ENCODE measurements around the gene DIDO1.
"Not testable (repeated sequence)": the region's sequence is repeated elsewhere in the genome, so short reads cannot be mapped to it uniquely, and the experiment has no call there.

DNA sequence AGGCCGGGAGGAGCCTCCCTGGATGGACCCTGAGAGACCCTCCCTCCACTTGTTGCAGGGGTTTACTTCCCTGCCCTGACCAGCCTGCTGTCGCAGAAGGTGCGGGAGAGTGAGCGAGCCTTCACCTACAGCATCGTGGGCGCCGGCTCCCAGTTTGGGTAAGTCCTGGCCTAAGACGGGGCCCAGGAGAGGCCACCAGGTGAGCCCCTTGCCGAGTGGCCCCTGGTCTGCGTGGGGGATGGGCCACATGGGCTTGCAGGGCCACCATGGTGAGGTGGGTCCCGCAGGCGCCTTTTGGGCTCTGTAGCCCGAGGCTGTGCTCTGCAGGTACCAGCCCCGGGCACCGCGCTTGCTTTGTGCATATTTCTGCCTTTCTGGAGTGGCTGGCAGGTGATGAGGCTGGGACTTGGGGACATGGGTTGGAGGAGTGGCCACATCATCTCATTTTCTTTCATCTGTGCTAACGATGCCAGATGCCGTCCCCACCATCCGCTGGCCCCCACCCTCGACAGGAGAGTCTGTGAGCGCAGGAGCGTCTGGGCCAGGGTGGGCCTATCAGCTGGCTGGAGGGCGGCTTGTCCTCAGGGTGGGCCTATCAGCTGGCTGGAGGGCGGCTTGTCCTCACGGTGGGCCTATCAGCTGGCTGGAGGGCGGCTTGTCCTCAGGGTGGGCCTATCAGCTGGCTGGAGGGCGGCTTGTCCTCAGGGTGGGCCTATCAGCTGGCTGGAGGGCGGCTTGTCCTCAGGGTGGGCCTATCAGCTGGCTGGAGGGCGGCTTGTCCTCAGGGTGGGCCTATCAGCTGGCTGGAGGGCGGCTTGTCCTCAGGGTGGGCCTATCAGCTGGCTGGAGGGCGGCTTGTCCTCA, 34.4 kb upstream of the DIDO1 start:
- TF ChIP-seq, protein P1, sequence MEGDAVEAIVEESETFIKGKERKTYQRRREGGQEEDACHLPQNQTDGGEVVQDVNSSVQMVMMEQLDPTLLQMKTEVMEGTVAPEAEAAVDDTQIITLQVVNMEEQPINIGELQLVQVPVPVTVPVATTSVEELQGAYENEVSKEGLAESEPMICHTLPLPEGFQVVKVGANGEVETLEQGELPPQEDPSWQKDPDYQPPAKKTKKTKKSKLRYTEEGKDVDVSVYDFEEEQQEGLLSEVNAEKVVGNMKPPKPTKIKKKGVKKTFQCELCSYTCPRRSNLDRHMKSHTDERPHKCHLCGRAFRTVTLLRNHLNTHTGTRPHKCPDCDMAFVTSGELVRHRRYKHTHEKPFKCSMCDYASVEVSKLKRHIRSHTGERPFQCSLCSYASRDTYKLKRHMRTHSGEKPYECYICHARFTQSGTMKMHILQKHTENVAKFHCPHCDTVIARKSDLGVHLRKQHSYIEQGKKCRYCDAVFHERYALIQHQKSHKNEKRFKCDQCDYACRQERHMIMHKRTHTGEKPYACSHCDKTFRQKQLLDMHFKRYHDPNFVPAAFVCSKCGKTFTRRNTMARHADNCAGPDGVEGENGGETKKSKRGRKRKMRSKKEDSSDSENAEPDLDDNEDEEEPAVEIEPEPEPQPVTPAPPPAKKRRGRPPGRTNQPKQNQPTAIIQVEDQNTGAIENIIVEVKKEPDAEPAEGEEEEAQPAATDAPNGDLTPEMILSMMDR (IDR thresholded peaks at IDR 0.05): not testable (repeated sequence)
- TF ChIP-seq POLR2A (IDR thresholded peaks at IDR 0.05): not testable (repeated sequence)
